Brain microvascular endothelial cell (primary cell): ENCODE measurements around the gene WDFY4.

Experiments used
- DNase-seq: peaks from one replicate; pipeline ENCODE4 v3.0.0-alpha.2; 2020
- H3K27ac ChIP-seq: fragments of 250-450 bp; sonication (Bioruptor Pico); 2 replicates; pipeline ENCODE4 v1.5.1; 2020; ENCODE audit warnings: mild to moderate bottlenecking, moderate library complexity
- H3K27me3 ChIP-seq: fragments of 250-450 bp; sonication (Bioruptor Pico); replicated peaks from 2 replicates; pipeline ENCODE4 v1.5.1; 2020; ENCODE audit warnings: mild to moderate bottlenecking
- H3K36me3 ChIP-seq: fragments of 250-450 bp; sonication (Bioruptor Pico); replicated peaks from 2 replicates; pipeline ENCODE4 v1.5.1; 2020; ENCODE audit warnings: mild to moderate bottlenecking
- H3K4me3 ChIP-seq: 2 replicates; pipeline ENCODE4 v1.5.1; 2011; ENCODE audit warnings: low read depth, mild to moderate bottlenecking, control low read depth, low read length, moderate library complexity
- in situ Hi-C: cut with HindIII; loops from 2 replicates; pipeline ENCODE4 v1.10.0; 2017; ENCODE audit warnings: low sequenced_read_pairs, low pct_ligation_motif_present
- TF ChIP-seq, protein P1 (sequence below): IDR thresholded peaks from 2 replicates; pipeline ENCODE4 v1.5.1; 2011; ENCODE audit warnings: low read depth, mild to moderate bottlenecking, moderate library complexity, low read length, control low read depth, inconsistent platforms; ENCODE audit errors: missing control alignments

WDFY4 gene

DNA sequence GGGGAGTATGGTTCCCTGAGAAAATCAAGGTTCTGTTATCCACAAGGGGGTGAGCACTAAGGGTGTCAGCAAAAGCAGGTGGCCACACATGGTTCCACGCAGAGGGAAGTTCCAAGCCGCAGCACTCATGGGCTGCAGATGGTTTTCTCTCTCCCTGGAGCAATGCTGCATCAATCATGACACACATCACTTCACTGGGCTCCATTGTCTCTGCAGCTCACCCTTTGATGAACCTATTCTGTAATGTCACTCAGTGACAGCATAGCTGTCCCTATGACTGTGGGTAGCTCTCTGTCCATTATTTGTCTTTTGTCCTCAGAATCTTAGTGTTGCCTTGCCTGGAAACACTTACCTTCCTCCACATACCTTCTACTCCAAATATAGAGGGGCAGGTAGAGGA, 220.2 kb downstream of the WDFY4 start:
- H3K4me3 ChIP-seq, result no peak overlapping the region
- in situ Hi-C loops, result no loop called here
- no peak overlapping the region for H3K27ac ChIP-seq
- no peaks in the 10 kb centered on the region for H3K36me3 ChIP-seq
- no peak for DNase-seq
- peaks cover 3% of the 10 kb centered on the region for H3K27me3 ChIP-seq
- TF ChIP-seq, protein P1, sequence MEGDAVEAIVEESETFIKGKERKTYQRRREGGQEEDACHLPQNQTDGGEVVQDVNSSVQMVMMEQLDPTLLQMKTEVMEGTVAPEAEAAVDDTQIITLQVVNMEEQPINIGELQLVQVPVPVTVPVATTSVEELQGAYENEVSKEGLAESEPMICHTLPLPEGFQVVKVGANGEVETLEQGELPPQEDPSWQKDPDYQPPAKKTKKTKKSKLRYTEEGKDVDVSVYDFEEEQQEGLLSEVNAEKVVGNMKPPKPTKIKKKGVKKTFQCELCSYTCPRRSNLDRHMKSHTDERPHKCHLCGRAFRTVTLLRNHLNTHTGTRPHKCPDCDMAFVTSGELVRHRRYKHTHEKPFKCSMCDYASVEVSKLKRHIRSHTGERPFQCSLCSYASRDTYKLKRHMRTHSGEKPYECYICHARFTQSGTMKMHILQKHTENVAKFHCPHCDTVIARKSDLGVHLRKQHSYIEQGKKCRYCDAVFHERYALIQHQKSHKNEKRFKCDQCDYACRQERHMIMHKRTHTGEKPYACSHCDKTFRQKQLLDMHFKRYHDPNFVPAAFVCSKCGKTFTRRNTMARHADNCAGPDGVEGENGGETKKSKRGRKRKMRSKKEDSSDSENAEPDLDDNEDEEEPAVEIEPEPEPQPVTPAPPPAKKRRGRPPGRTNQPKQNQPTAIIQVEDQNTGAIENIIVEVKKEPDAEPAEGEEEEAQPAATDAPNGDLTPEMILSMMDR, result no peak

DNA sequence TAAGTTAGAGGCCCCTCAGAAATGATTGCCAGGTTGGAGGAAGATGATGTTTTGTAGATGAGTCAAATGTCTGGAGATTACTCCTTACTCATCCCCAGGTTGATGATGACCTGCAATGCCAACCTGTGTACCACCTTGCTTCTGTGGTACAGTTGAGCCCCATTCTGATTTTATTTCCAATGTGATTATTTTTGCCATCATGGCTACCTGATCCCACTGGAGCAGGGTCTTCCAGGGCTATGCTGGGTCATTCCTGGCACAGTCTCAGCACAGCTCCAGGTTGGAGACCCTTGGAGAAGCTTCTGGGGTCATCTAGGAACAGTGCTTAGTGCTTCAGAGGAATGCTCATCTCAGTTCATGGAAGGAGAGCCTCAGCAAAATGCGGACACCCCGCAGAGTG, 220.6 kb downstream of the WDFY4 start:
- DNase-seq, result no peak
- Histone ChIP-seq H3K27ac (no peak overlapping the region), H3K27me3 (peaks cover 3% of the 10 kb centered on the region), H3K4me3 (no peak overlapping the region), H3K36me3 (no peaks in the 10 kb centered on the region)
- TF ChIP-seq, protein P1, result no peak
- in situ Hi-C loops, result no loop called here

DNA sequence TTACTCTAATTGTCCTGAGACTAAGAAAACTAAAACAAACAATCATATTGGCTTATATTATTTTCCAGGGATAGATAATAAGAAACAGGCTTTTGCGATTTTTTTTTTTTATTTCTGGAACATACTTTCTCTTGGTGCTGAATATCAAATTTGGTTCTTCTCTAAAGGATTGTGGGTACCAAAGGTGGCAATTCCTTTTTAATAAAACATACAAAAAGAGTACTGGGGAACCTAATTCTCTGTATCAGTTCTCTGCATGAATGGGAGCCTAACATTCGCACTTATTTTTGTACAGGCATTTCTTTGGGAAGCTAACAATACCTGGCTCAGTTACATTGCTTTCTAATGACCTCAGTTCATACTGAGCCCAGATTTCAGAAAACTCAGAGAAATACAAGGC, 222.2 kb downstream of the WDFY4 start:
- no peak for DNase-seq
- no peak overlapping the region for H3K27ac ChIP-seq
- H3K27me3 ChIP-seq, result peaks cover 3% of the 10 kb centered on the region
- no peaks in the 10 kb centered on the region for H3K36me3 ChIP-seq
- in situ Hi-C loops, result no loop called here
- H3K4me3 ChIP-seq, result no peak overlapping the region
- TF ChIP-seq, protein P1, result no peak

DNA sequence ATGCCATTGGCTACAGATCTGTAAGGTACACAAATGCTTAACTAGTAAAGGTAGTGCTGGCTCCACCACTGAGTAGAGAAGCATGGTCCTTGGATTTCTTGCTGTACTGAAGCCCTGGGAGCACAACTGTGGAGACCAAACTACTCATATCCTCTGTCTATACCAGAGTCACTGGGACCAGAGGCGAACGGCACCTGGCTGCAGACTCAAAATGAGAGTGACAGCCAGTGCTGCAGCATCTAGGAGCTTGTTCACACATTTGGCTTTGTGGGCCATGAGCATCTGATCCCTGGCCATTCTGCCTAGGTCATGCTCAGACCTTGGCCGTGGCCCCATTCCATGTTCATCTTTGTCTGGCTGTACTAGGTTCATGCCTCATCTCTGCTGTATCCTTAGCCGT, 223.1 kb downstream of the WDFY4 start:
- in situ Hi-C loops, result no loop called here
- TF ChIP-seq, protein P1, result no peak
- no peak overlapping the region for H3K4me3 ChIP-seq
- no peaks in the 10 kb centered on the region for H3K36me3 ChIP-seq
- H3K27ac ChIP-seq, result no peak overlapping the region
- no peak for DNase-seq
- H3K27me3 ChIP-seq, result peaks cover 3% of the 10 kb centered on the region

DNA sequence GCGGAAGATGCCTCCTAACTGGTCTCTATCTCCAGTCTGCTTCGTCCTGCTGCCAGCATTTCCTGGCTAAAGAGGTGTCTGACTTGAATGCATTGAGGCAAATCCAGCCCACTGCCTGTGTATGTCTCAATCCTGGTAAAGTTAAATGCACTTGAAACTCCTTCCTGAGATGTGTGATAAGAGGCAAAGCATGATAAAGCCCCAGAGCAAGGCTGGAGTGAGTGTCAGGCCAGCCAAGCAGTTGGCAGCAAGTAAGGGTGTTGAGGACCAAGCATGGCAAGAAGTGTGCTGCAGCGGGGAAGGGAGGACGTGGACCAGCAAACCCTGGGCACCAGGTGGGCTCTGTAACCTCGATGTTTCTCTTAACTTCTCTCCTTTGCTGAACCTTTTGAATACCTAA, 225.9 kb downstream of the WDFY4 start:
- peaks cover 3% of the 10 kb centered on the region for H3K27me3 ChIP-seq
- H3K27ac ChIP-seq, result no peak overlapping the region
- in situ Hi-C loops, result no loop called here
- DNase-seq, result no peak
- TF ChIP-seq, protein P1, result no peak
- H3K4me3 ChIP-seq, result no peak overlapping the region
- no peaks in the 10 kb centered on the region for H3K36me3 ChIP-seq

DNA sequence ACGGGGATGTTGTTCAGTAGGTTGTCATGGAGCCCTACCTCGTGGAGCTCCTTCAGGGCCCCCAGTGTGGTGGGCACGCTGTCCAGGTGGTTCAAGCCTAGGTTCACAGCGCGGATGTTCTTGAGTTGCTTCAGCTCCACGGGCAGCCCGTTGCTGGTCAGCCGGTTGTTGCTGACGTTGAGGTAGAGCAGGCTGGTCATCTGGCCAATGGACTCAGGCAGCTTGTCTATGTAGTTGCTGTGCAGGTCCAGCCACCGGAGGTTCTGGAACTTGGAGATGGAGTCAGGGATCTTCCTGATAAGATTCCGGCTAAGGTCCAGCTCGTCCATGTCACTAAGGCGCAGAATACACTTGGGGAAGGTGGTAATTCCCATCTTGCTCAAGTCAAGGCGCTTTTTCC, 229.0 kb downstream of the WDFY4 start:
- in situ Hi-C loops, result no loop called here
- Histone ChIP-seq H3K36me3 (no peaks in the 10 kb centered on the region), H3K27ac (no peak overlapping the region), H3K4me3 (no peak overlapping the region), H3K27me3 (peaks cover 2% of the 10 kb centered on the region)
- TF ChIP-seq, protein P1, result no peak
- DNase-seq, result no peak
